ENCODE measurements around the gene CAMKK2.

Gene CAMKK2

GRCh38 chr12:121191151-121191550, 105.4 kb downstream of the CAMKK2 start:
- DNase-seq (ENCODE audit: low spot score in 2 of 2) (no peak), ATAC-seq (no peak)
- Mint-ChIP-seq H3K9me3 (no peaks in the 10 kb centered on the region), H3K36me3 (peaks cover under 1% of the 10 kb centered on the region), H3K27ac (peak overlapping the region; percentile 69), H3K4me3 (no peak overlapping the region), H3K4me1 (peaks cover 9% of the 10 kb centered on the region)

GRCh38 chr12:121190523-121191031, 105.9 kb downstream of the CAMKK2 start:
- H3K4me1 Mint-ChIP-seq: peaks cover 9% of the 10 kb centered on the region
- H3K9me3 Mint-ChIP-seq: no peaks in the 10 kb centered on the region
- peaks cover 5% of the 10 kb centered on the region for H3K36me3 Mint-ChIP-seq
- ATAC-seq (no peak), DNase-seq (ENCODE audit: low spot score in 2 of 2) (no peak)
- H3K4me3 Mint-ChIP-seq: no peak overlapping the region
- H3K27ac Mint-ChIP-seq: no peak overlapping the region

DNA sequence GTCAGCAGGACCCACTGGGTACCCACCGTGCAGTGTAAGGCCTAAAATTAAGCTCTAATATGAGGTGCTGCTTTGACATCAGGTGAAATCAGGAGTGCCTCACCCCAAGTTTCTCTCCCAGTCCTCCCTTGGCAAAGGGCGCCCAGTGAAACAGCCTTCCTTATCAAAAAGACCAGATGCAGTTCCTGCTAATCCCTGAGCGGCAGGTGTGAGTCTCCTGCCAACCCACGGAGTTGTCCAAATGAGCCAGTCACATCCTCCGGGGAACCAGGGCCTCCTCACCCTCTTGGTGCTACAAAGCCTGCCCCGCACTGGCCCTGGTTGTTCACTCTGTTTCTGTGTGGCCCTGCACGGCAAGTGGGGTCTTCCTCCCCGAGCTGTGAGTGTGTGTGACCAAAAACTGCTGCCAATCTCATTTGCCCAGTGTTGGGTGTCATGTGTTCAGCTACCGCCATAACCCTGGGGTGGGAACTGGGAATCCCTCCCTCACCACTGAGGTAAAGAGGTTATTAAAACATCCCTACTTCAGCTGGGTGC, 106.8 kb downstream of the CAMKK2 start:
- Mint-ChIP-seq H3K4me3 (no peak overlapping the region), H3K4me1 (peaks cover 9% of the 10 kb centered on the region), H3K9me3 (no peaks in the 10 kb centered on the region), H3K36me3 (peaks cover 13% of the 10 kb centered on the region), H3K27ac (no peak overlapping the region)
- DNase-seq (ENCODE audit: low spot score in 2 of 2): no peak
- ATAC-seq: no peak

- no peak for ATAC-seq
- H3K4me3 Mint-ChIP-seq: no peak overlapping the region
Measured at GRCh38 chr12:121189131-121189530, 107.4 kb downstream of the CAMKK2 start.

GRCh38 chr12:121188227-121188626, 108.3 kb downstream of the CAMKK2 start:
- Mint-ChIP-seq H3K9me3 (no peaks in the 10 kb centered on the region), H3K4me1 (peaks cover 9% of the 10 kb centered on the region), H3K36me3 (peaks cover 27% of the 10 kb centered on the region), H3K4me3 (no peak overlapping the region), H3K27ac (no peak overlapping the region)
- no peak for ATAC-seq
- DNase-seq (ENCODE audit: low spot score in 2 of 2): no peak

More at GRCh38 chr12:121189131-121189530, 107.4 kb downstream of the CAMKK2 start:
- no peak overlapping the region for H3K27ac Mint-ChIP-seq
- no peak for DNase-seq (ENCODE audit: low spot score in 2 of 2)
- H3K4me1 Mint-ChIP-seq: peaks cover 9% of the 10 kb centered on the region
- H3K9me3 Mint-ChIP-seq: no peaks in the 10 kb centered on the region
- H3K36me3 Mint-ChIP-seq: peaks cover 18% of the 10 kb centered on the region
